OCI-LY7 (cell line): ENCODE results near the gene TNFRSF25. TPM values are rescaled to one million over a fixed set of nuclear protein-coding genes. Genes with fewer than 3 reads are reported as not detected.

Experiments used
- BruUV-seq: library from RNA; stranded (reverse); fragments of 400-500 nt; replicated peaks from 2 replicates; lab custom pipeline; 2021; lab: Mats Ljungman, UMichigan
- CTCF ChIA-PET: fragments of 300-600 bp; sonication (Branson Sonifier 250); formaldehyde crosslinking; loops from one replicate; lab custom pipeline; 2022; ENCODE audit warnings: antibody characterized with exemption; ENCODE audit not compliant: unreplicated experiment; lab: Charles Lee
- POLR2A ChIA-PET: fragments of 300-600 bp; sonication (Branson Sonifier 250); formaldehyde crosslinking; loops from one replicate; lab custom pipeline; 2022; ENCODE audit warnings: antibody characterized with exemption; lab: Charles Lee
- DNase-seq: peaks from one replicate; pipeline ENCODE4 v3.0.0-alpha.2; 2015; ENCODE audit warnings: low spot score
- H2AFZ ChIP-seq: fragments of 200-600 bp; sonication (generic), shearing (Covaris generic); 2 replicates; pipeline ENCODE4 v1.6.1; 2014; ENCODE audit warnings: mild to moderate bottlenecking, antibody characterized with exemption, low read length, moderate library complexity
- H3K27ac ChIP-seq: fragments of 200-600 bp; sonication (generic); 2 replicates; pipeline ENCODE4 v1.5.1; 2014; ENCODE audit warnings: mixed run types, low read depth, mild to moderate bottlenecking, moderate library complexity, low read length, inconsistent platforms; ENCODE audit not compliant: poor library complexity, severe bottlenecking
- H3K36me3 ChIP-seq: fragments of 200-600 bp; sonication (generic); 2 replicates; pipeline ENCODE4 v1.6.1; 2014; ENCODE audit warnings: mild to moderate bottlenecking, antibody characterized with exemption, low read length, moderate library complexity, mixed read lengths; ENCODE audit not compliant: insufficient read depth
- H3K4me1 ChIP-seq: fragments of 200-600 bp; sonication (generic); 2 replicates; pipeline ENCODE4 v1.5.1; 2014; ENCODE audit warnings: mild to moderate bottlenecking, low read length; ENCODE audit not compliant: insufficient read depth, poor library complexity, severe bottlenecking
- H3K4me2 ChIP-seq: fragments of 200-600 bp; sonication (generic); 2 replicates; pipeline ENCODE4 v1.6.1; 2014; ENCODE audit warnings: mild to moderate bottlenecking, low read length
- H3K4me3 ChIP-seq: fragments of 200-600 bp; sonication (generic); 2 replicates; pipeline ENCODE4 v1.5.1; 2014; ENCODE audit warnings: mild to moderate bottlenecking, low read depth, low read length; ENCODE audit not compliant: poor library complexity, severe bottlenecking
- H3K79me2 ChIP-seq: fragments of 200-600 bp; sonication (generic); 2 replicates; pipeline ENCODE4 v1.6.1; 2016; ENCODE audit warnings: low read depth, mild to moderate bottlenecking, low read length, moderate library complexity, mixed read lengths; ENCODE audit not compliant: insufficient read depth
- H3K9me2 ChIP-seq: fragments of 200-600 bp; sonication (generic); 2 replicates; pipeline ENCODE4 v1.6.1; 2016; ENCODE audit warnings: mild to moderate bottlenecking, low read length, mixed read lengths; ENCODE audit not compliant: insufficient read depth
- H3K9me3 ChIP-seq: fragments of 200-600 bp; sonication (generic); 2 replicates; pipeline ENCODE4 v1.6.1; 2014; ENCODE audit warnings: mild to moderate bottlenecking, mixed run types, low read length, mixed read lengths
- H4K20me1 ChIP-seq: fragments of 200-600 bp; sonication (generic); 2 replicates; pipeline ENCODE4 v1.6.1; 2014; ENCODE audit warnings: mild to moderate bottlenecking, antibody characterized with exemption, low read length, moderate library complexity, mixed read lengths; ENCODE audit not compliant: insufficient read depth
- CTCF ChIP-seq: fragments of 200-600 bp; sonication (generic); conservative IDR thresholded peaks from 2 replicates; pipeline ENCODE4 v1.5.1; 2014; ENCODE audit warnings: mild to moderate bottlenecking, antibody characterized with exemption, low read length, moderate library complexity, mixed read lengths
- EZH2phosphoT487 ChIP-seq: fragments of 200-600 bp; sonication (generic); IDR thresholded peaks from 2 replicates; pipeline ENCODE4 v1.6.1; 2018; ENCODE audit warnings: low read depth, borderline replicate concordance, mild to moderate bottlenecking, mixed run types, antibody characterized with exemption, low read length, moderate library complexity, mixed read lengths
- intact Hi-C: fragments of 100-400 bp; cut with micrococcal nuclease; formaldehyde crosslinking; loops from one replicate; pipeline ENCODE4 v1.10.0; 2022; ENCODE audit not compliant: unreplicated experiment
- total RNA-seq, 2 experiments: library from RNA; depleted of rRNA in 1 of 2; stranded (reverse); fragments of >200 nt in 1 of 2; shearing (Covaris generic) in 1 of 2; gene quantifications; 2 replicates each; pipeline ENCODE4 v1.2.3, GENCODE V29; 2014 to 2022

TNFRSF25 gene
- total RNA-seq, 2 experiments from 2014 or later = 1.7 to 2.8 TPM

GRCh38 chr1:6491966-6492365 lies 26.0 kb upstream of the TNFRSF25 start:
- H4K20me1 ChIP-seq = no peaks in the 10 kb centered on the region
- no peaks in the 10 kb centered on the region for H3K79me2 ChIP-seq
- no peak for DNase-seq
- TF ChIP-seq CTCF (no peak), EZH2phosphoT487 (no peak)
- no peaks in the 10 kb centered on the region for H3K9me3 ChIP-seq
- POLR2A ChIA-PET = interaction anchor here (0.6 to 0.9 kb wide), 2 partner anchors 217 to 226 kb away, joined by 3 read pairs; no protein-coding TSS in a partner anchor
- CTCF ChIA-PET = no interaction called here
- no TSS peak for BruUV-seq
- H3K4me3 ChIP-seq = no peak overlapping the region
- no peak overlapping the region for H3K27ac ChIP-seq
- peaks cover 14% of the 10 kb centered on the region for H3K4me1 ChIP-seq
- no peak overlapping the region for H2AFZ ChIP-seq
- intact Hi-C loops = loop anchor here (2.0 to 5.0 kb wide), 2 partner anchors 63 to 135 kb away; partner anchors contain the start of genes NOL9 and TAS1R1
- no peaks in the 10 kb centered on the region for H3K9me2 ChIP-seq
- no peaks in the 10 kb centered on the region for H3K36me3 ChIP-seq
- peak overlapping the region; percentile 99 for H3K4me2 ChIP-seq

GRCh38 chr1:6491480-6491962 lies 25.5 kb upstream of the TNFRSF25 start, which contains the start of gene PLEKHG5:
TSS of gene PLEKHG5 (minus strand) at chr1:6491667. CDS start at chr1:6477571, 14,096 bp downstream.
- H3K4me2 ChIP-seq = peak within 1 kb of the TSS; percentile 99
- BruUV-seq = no TSS peak
- no peaks in the 10 kb centered on the region for H3K36me3 ChIP-seq
- no peaks in the 10 kb centered on the region for H3K79me2 ChIP-seq
- H3K4me3 ChIP-seq = peak within 1 kb of the TSS; percentile 77
- H3K9me2 ChIP-seq = no peaks in the 10 kb centered on the region
- H3K9me3 ChIP-seq = no peaks in the 10 kb centered on the region
- TF ChIP-seq CTCF = no peak
- TF ChIP-seq EZH2phosphoT487 = no peak
- peaks cover 14% of the 10 kb centered on the region for H3K4me1 ChIP-seq
- no peak for DNase-seq
- intact Hi-C loops = loop anchor here (2.0 to 5.0 kb wide), 2 partner anchors 63 to 136 kb away; partner anchors contain the start of genes NOL9 and TAS1R1
- CTCF ChIA-PET = no interaction called here
- peak within 1 kb of the TSS; percentile 96 for H2AFZ ChIP-seq
- H3K27ac ChIP-seq = peak within 1 kb of the TSS; percentile 56
- H4K20me1 ChIP-seq = no peaks in the 10 kb centered on the region
- POLR2A ChIA-PET = interaction anchor here (0.6 kb wide), 1 partner anchor 218 kb away, joined by 3 read pairs; no protein-coding TSS in a partner anchor

- intact Hi-C loops = loop anchor here (2.0 to 5.0 kb wide), 2 partner anchors 64 to 136 kb away; partner anchors contain the start of genes NOL9 and TAS1R1
- H2AFZ ChIP-seq = peak overlapping the region; percentile 96
- DNase-seq = no peak
These were observed 25.1 kb upstream of the TNFRSF25 start for GRCh38 chr1:6491081-6491449.

More at GRCh38 chr1:6491081-6491449, 25.1 kb upstream of the TNFRSF25 start:
- Histone ChIP-seq H3K79me2 (no peaks in the 10 kb centered on the region), H3K27ac (peak overlapping the region; percentile 56), H3K9me3 (no peaks in the 10 kb centered on the region), H3K4me1 (peaks cover 14% of the 10 kb centered on the region), H3K9me2 (no peaks in the 10 kb centered on the region), H3K4me2 (peak overlapping the region; percentile 99), H3K36me3 (no peaks in the 10 kb centered on the region), H3K4me3 (peak overlapping the region; percentile 77), H4K20me1 (no peaks in the 10 kb centered on the region)
- no TSS peak for BruUV-seq
- POLR2A ChIA-PET = interaction anchor here (1.2 kb wide), 1 partner anchor 67 kb away, joined by 4 read pairs; no protein-coding TSS in a partner anchor
- CTCF ChIA-PET = no interaction called here
- TF ChIP-seq CTCF = no peak
- no peak for TF ChIP-seq EZH2phosphoT487
